HG03135 (cell line): ENCODE data around the gene HOOK1.
"Not testable (repeated sequence)": the region's sequence is repeated elsewhere in the genome, so short reads cannot be mapped to it uniquely, and the experiment has no call there.

Source experiments
- ATAC-seq: cut with Tn5 transposase; IDR thresholded peaks from one replicate; pipeline ENCODE4 v1.9.1; 2021; ENCODE audit warnings: mild to moderate bottlenecking, moderate library complexity; ENCODE audit not compliant: unreplicated experiment

The HOOK1 gene

GRCh38 chr1:59819566-59820438 is 5.1 kb downstream of the HOOK1 start:
- peak; percentile 61 for ATAC-seq

- no peak for ATAC-seq
Measured at GRCh38 chr1:59827055-59827643, 12.4 kb downstream of the HOOK1 start.

GRCh38 chr1:59828160-59828559 is 13.4 kb downstream of the HOOK1 start:
- no peak for ATAC-seq

GRCh38 chr1:59831529-59831928 is 16.8 kb downstream of the HOOK1 start:
- no peak for ATAC-seq

GRCh38 chr1:59833022-59833421 is 18.3 kb downstream of the HOOK1 start:
- no peak for ATAC-seq

- ATAC-seq = no peak
Measured at GRCh38 chr1:59833991-59834390, 19.2 kb downstream of the HOOK1 start.

GRCh38 chr1:59837857-59838256 is 23.1 kb downstream of the HOOK1 start:
- not testable (repeated sequence) for ATAC-seq

- no peak for ATAC-seq
Measured at GRCh38 chr1:59845091-59845490, 30.3 kb downstream of the HOOK1 start.

GRCh38 chr1:59846209-59846894 is 31.6 kb downstream of the HOOK1 start:
- ATAC-seq = no peak

- no peak for ATAC-seq
Measured at GRCh38 chr1:59846895-59847282, 32.1 kb downstream of the HOOK1 start.

GRCh38 chr1:59852117-59852516 is 37.4 kb downstream of the HOOK1 start:
- ATAC-seq = no peak

- ATAC-seq = not testable (repeated sequence)
Measured at GRCh38 chr1:59855297-59855696, 40.5 kb downstream of the HOOK1 start.

- no peak for ATAC-seq
Measured at GRCh38 chr1:59856725-59857338, 42.1 kb downstream of the HOOK1 start.

GRCh38 chr1:59857679-59858354 is 43.1 kb downstream of the HOOK1 start:
- ATAC-seq = no peak

- no peak for ATAC-seq
Measured at GRCh38 chr1:59866462-59866861, 51.7 kb downstream of the HOOK1 start.

GRCh38 chr1:59871746-59872145 is 57.0 kb downstream of the HOOK1 start:
- no peak for ATAC-seq

- no peak for ATAC-seq
Measured at GRCh38 chr1:59877108-59877682, 62.4 kb downstream of the HOOK1 start.

- no peak for ATAC-seq
Measured at GRCh38 chr1:59878370-59878769, 63.6 kb downstream of the HOOK1 start.

GRCh38 chr1:59879574-59879973 is 64.8 kb downstream of the HOOK1 start:
- ATAC-seq = no peak

GRCh38 chr1:59879996-59880505 is 65.3 kb downstream of the HOOK1 start:
- ATAC-seq = no peak
